ENCODE data around the gene CSRNP3. TPM values are rescaled to one million over a fixed set of nuclear protein-coding genes. Genes with fewer than 3 reads are reported as not detected.

The CSRNP3 gene
- total RNA-seq, 2 donors from 2014 or later, result not detected

DNA sequence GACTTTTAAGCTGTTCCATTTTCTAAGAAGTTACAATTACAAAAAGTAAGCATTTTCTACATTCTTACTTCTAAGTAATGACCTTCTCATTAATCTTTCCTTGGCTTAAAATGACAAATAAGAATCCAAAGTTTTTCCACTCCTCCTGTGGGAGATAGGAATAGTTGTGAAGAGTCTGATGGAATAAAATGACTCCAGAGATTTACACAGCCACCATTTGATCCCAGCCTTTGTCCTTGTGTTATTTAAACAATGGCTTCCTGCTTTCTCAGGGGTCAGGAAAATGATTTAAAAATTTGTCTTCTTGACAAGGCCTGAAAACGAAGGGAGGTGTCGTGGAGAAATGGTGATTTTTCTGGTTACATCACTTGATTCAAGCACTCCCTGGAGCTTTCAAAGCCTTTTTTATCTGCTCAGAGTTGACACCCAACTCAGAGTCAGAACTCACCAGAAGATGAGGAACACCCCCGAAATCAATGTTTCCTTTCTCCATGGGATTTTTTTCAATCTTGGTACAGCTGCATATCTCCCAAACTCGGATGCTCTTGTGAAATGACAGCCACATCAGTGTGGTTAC is 218.0 kb downstream of the CSRNP3 start:
- ATAC-seq, result no peak
- Mint-ChIP-seq H3K4me1 (ENCODE audit: low read depth in 2 of 2) (no peaks in the 10 kb centered on the region), H3K27me3 (peaks cover 3 to 7% of the 10 kb centered on the region in 2 donors)

DNA sequence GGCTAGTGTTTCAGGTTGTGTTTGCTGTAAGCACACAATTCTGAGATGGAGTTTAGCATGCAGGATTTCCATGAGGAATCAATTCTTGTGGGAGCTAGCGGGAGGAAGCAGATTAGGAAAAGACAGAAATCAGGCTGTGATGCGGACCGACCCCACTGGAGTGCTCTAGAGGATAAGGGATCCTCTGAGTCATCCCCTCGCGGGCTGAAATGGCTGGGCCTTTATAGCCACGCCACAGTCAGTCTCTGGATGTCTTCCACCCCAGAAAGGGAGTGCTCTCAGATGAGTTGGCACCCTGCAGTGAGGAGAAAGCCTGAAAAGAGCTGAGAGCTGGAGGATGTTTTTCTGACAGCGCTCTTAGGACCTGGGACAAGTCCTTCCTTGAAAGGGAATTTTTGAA is 222.1 kb downstream of the CSRNP3 start:
- Mint-ChIP-seq H3K9me3 (no peaks in the 10 kb centered on the region), H3K27me3 (peaks cover 6 to 7% of the 10 kb centered on the region in 2 donors), H3K4me3 (no peak overlapping the region), H3K36me3 (no peaks in the 10 kb centered on the region), H3K27ac (no peak overlapping the region), H3K4me1 (ENCODE audit: low read depth in 2 of 2) (no peaks in the 10 kb centered on the region)
- ATAC-seq (no peak), DNase-seq (ENCODE audit: low spot score) (no peak)

More for the DNA sequence above, 218.0 kb downstream of the CSRNP3 start:
- Mint-ChIP-seq H3K27ac (no peak overlapping the region), H3K36me3 (no peaks in the 10 kb centered on the region), H3K4me3 (no peak overlapping the region), H3K9me3 (no peaks in the 10 kb centered on the region)
- DNase-seq (ENCODE audit: low spot score), result no peak

DNA sequence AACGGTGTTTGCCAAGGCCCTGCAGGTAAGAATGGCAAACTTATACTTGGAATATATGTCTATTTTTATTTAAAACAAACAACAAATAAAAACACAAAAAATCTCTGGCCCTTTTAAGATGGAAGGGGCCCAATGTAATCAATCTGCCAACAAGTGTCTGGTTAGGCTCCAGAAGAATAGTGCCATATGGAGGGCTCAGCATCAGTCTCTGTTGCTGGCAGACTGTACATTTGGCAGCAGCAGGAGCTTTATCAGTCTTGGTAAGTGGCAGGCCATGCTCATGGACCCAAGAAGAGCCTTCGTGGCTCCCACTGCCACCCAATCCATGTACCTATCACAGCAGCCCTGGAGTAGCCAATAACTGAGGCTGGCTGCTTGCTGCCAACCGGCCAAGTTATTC is 223.4 kb downstream of the CSRNP3 start:
- Mint-ChIP-seq H3K36me3 (no peaks in the 10 kb centered on the region), H3K4me1 (ENCODE audit: low read depth in 2 of 2) (no peaks in the 10 kb centered on the region), H3K27me3 (peaks cover 5 to 17% of the 10 kb centered on the region in 2 donors), H3K27ac (no peak overlapping the region), H3K4me3 (no peak overlapping the region), H3K9me3 (no peaks in the 10 kb centered on the region)
- ATAC-seq (no peak), DNase-seq (ENCODE audit: low spot score) (no peak)

DNA sequence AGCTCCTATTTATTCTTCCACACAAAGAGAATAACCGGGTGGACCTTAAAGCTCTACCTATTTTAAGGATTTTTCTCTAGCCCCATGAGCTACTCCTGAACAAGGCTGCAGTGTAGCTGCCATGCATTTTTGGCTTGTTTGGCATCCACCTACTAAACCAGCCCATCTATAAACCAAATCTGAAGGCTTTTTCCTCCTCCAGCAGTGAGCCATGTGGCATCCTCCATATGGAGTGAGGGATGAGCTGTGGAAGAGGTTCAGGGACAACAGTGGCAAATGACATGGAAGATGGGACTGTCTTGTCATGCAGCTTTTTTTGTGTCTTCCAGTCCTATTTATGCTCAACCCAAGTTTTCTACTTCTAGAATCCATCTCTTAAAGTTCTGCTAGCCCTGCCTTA is 224.3 kb downstream of the CSRNP3 start:
- Mint-ChIP-seq H3K27me3 (peaks cover 5 to 17% of the 10 kb centered on the region in 2 donors), H3K4me3 (no peak overlapping the region), H3K36me3 (no peaks in the 10 kb centered on the region), H3K4me1 (ENCODE audit: low read depth in 2 of 2) (no peaks in the 10 kb centered on the region), H3K27ac (no peak overlapping the region), H3K9me3 (no peaks in the 10 kb centered on the region)
- ATAC-seq (no peak), DNase-seq (ENCODE audit: low spot score) (no peak)

DNA sequence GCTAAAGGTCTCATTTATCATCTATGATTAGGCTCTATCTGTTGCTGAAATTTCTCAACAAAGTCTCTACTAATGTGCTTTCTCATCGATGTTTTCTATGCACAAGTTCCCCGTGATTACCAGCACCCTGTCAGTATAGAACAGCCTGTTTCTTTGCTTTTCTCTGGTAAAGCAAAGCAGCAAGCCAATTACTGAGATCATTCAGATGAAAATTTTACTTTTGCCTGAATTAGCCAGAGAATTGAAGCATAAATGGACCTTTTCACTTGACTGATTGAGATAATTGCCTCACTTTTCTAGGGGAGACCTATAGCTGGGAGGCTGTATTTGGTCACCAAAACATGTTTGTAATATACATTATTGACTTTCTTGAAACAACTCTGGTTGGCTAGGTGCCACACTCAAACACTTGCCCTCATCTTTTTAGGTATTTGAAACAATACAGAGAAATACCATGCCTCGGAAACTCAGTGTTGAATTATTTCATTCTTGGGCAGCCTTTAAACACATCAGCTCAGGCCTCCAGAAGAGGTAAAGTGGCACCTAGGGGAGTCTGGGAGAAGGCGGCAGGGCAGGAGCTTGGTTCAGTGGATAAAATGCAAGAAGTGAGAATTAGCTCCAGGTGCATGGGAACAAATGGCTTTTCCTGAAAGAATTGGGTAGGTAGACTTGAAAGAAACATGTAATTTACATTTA is 228.4 kb downstream of the CSRNP3 start:
- no peaks in the 10 kb centered on the region for H3K4me1 Mint-ChIP-seq (ENCODE audit: low read depth in 2 of 2)
- ATAC-seq (no peak), DNase-seq (ENCODE audit: low spot score) (no peak)
- H3K9me3 Mint-ChIP-seq, result no peaks in the 10 kb centered on the region
- no peak overlapping the region for H3K4me3 Mint-ChIP-seq
- H3K27me3 Mint-ChIP-seq, result peaks cover 5 to 17% of the 10 kb centered on the region in 2 donors
- H3K36me3 Mint-ChIP-seq, result no peaks in the 10 kb centered on the region
- no peak overlapping the region for H3K27ac Mint-ChIP-seq

DNA sequence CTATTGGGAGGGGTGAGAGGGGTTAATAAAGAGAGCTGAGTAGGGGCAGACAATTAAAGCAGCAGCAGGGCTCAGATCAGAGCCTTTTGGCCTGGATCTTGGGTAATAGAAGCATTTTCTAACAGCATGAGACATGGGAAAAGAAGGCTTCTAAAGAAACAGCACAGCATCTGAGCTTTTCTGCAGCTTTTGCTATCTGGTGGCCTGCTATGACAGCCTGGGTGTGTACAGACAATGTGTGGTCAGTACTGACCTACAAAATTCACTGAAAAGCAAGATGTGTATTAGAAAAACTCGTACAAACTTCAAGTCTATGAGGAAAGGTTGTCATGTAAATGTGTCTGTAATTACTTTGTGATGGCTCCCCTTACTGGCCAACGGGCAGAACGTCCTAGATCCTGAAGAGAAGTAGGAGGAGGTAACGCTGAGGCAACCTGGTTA is 229.0 kb downstream of the CSRNP3 start:
- Mint-ChIP-seq H3K4me1 (ENCODE audit: low read depth in 2 of 2) (no peaks in the 10 kb centered on the region), H3K9me3 (no peaks in the 10 kb centered on the region), H3K27me3 (peaks cover 5 to 17% of the 10 kb centered on the region in 2 donors), H3K36me3 (no peaks in the 10 kb centered on the region), H3K4me3 (no peak overlapping the region), H3K27ac (no peak overlapping the region)
- DNase-seq (ENCODE audit: low spot score) (no peak), ATAC-seq (no peak)

DNA sequence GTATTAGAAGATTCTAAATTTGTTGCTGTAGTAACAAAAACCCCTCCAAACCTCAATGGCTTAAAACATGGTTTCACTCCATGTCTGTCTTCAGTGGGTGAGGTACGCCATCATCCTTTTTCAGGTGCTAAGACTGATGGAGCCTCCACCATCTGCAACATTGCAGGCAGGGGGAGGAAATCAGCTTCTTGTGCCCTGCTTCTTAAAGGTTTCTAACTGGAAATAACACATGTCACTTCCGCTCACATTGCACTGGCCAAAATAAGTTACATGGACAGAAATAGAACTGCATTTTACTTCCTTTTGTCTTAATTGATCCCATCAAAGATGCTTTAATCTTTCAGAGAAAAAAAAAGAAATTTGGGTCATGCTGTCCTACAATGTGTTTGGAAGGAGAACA is 230.4 kb downstream of the CSRNP3 start:
- DNase-seq (ENCODE audit: low spot score), result no peak
- Mint-ChIP-seq H3K27ac (no peak overlapping the region), H3K27me3 (peaks cover 5 to 17% of the 10 kb centered on the region in 2 donors), H3K4me3 (no peak overlapping the region), H3K9me3 (no peaks in the 10 kb centered on the region), H3K36me3 (no peaks in the 10 kb centered on the region), H3K4me1 (ENCODE audit: low read depth in 2 of 2) (no peaks in the 10 kb centered on the region)
- no peak for ATAC-seq

DNA sequence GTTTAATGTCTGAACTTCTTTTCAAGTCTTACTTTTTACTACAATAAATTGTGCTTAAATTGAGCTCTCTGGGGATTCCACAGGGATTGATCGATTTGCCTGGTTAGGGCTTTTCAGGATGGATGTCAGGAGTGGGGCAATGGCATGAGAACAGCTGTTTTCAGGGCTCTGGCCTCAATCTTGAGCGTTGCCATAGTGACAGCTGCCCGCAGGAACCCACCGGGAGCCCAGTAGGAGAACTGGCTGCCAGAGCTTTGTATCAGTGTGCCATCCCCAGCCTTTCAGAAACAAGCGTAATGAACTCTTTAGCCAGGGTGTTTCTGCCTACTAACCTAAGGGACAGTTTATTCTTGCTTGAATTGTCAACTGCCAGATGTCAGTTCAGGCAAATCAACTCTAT is 231.0 kb downstream of the CSRNP3 start:
- H3K9me3 Mint-ChIP-seq, result no peaks in the 10 kb centered on the region
- no peak overlapping the region for H3K27ac Mint-ChIP-seq
- H3K36me3 Mint-ChIP-seq, result no peaks in the 10 kb centered on the region
- ATAC-seq (no peak), DNase-seq (ENCODE audit: low spot score) (no peak)
- H3K27me3 Mint-ChIP-seq, result peaks cover 8 to 17% of the 10 kb centered on the region in 2 donors
- no peaks in the 10 kb centered on the region for H3K4me1 Mint-ChIP-seq (ENCODE audit: low read depth in 2 of 2)
- H3K4me3 Mint-ChIP-seq, result no peak overlapping the region

DNA sequence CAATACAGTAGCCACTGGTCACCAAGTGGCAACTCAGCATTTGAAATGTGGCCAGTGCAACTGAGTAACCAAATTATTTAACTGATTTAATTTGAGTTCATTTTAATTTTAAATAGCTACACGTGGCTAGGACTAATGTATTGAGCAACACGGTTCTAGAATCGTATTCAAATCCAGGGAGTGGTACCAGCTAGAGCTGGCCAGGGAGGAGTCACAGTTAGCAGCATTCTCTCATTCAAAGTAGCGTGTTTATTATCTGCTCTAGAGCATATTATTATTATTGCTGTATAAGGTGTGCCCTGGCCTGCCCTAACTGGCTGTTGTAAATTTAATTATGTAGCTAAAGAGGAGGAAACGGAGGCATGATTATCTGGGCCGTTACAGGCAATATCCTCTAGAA is 231.6 kb downstream of the CSRNP3 start:
- Mint-ChIP-seq H3K4me3 (no peak overlapping the region), H3K9me3 (no peaks in the 10 kb centered on the region)

DNA sequence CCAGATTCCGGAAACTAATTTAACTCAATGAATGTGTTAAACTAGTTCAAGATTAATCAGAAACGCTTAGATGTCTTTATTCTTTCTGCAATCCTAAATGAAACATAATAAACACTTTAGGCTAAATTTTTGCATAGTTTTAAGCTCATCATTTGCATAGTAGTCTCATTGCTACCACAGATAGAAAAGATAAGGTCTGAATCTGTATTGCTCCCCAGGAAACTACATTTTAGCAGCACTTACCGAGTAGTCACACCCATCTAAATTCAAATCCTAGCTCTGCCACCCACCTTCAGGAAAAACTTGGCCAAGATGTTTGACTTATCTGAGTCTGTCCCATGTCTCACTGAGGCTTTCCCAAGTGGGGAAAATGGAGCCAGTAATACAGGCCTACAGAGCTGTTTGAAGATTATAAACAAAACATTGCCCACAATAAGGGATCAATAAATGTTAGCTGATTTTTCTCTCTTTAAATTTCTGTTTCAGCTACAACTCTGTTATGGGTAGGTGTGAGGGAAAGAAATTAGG is 237.5 kb downstream of the CSRNP3 start:
- Mint-ChIP-seq H3K4me1 (ENCODE audit: low read depth in 2 of 2) (no peaks in the 10 kb centered on the region), H3K27me3 (peaks cover 6% of the 10 kb centered on the region in 2 donors), H3K9me3 (peaks cover 5% of the 10 kb centered on the region), H3K4me3 (no peak overlapping the region), H3K27ac (no peak overlapping the region), H3K36me3 (no peaks in the 10 kb centered on the region)
- ATAC-seq (no peak), DNase-seq (ENCODE audit: low spot score) (no peak)

More for the DNA sequence above, 231.6 kb downstream of the CSRNP3 start:
- peaks cover 9 to 16% of the 10 kb centered on the region in 2 donors for H3K27me3 Mint-ChIP-seq
- no peaks in the 10 kb centered on the region for H3K4me1 Mint-ChIP-seq (ENCODE audit: low read depth in 2 of 2)
- H3K36me3 Mint-ChIP-seq, result no peaks in the 10 kb centered on the region
- H3K27ac Mint-ChIP-seq, result no peak overlapping the region
- ATAC-seq, result no peak
- no peak for DNase-seq (ENCODE audit: low spot score)

DNA sequence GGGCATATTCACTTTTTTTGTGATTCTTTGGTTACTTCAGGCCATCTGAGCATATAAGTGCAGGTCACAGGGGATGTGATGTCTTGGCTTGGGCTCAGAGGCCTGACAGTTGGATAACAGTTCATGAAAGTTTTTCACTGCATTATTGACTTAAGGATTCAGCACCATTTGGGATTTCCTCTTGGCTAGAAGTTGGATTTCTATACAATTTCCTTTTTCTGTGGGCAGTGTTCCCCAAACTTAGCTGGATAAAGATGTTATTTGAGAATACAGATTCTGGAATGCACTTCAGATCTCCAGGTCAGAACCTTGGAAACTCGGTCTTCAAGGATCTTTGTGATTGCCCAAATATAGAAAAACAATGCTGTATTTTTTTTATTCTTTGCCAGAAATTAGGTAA is 246.6 kb downstream of the CSRNP3 start:
- Mint-ChIP-seq H3K36me3 (no peaks in the 10 kb centered on the region), H3K27ac (no peak overlapping the region), H3K27me3 (peaks cover 11 to 16% of the 10 kb centered on the region in 2 donors), H3K9me3 (no peaks in the 10 kb centered on the region), H3K4me1 (ENCODE audit: low read depth in 2 of 2) (no peaks in the 10 kb centered on the region), H3K4me3 (no peak overlapping the region)
- ATAC-seq (no peak), DNase-seq (ENCODE audit: low spot score) (no peak)

DNA sequence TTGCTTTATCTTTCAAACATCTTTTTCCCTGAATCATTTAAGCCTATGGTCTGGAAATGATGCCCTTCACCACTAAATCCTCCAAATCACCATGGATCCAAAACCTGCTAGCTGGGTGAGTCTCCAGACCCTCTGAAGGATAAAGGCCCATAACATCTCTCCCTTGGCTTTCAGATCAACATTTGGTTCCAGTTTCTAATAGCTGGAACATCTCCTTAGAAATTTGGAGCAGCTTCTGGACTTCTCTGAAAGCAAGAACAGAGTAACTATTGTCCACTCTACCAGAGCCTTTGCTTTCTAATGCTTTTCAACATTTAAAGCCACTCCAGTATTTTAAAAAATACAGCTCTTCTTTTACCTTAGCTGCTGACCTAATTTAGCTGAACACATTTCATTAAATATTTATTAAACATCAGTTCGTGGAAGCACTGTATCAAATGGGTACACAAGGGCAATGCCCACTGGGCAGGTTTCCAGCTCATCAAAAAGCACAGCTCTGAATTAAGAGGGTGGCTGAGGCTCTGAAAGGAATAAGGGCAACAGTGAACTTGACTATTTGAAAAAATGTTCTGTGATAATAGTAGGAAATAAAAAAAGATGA is 249.2 kb downstream of the CSRNP3 start:
- peaks cover 12 to 25% of the 10 kb centered on the region in 2 donors for H3K27me3 Mint-ChIP-seq
- DNase-seq (ENCODE audit: low spot score), result no peak
- H3K36me3 Mint-ChIP-seq, result no peaks in the 10 kb centered on the region
- no peaks in the 10 kb centered on the region for H3K4me1 Mint-ChIP-seq (ENCODE audit: low read depth in 2 of 2)
- no peak overlapping the region for H3K4me3 Mint-ChIP-seq
- no peak for ATAC-seq
- no peak overlapping the region for H3K27ac Mint-ChIP-seq
- H3K9me3 Mint-ChIP-seq, result no peaks in the 10 kb centered on the region

DNA sequence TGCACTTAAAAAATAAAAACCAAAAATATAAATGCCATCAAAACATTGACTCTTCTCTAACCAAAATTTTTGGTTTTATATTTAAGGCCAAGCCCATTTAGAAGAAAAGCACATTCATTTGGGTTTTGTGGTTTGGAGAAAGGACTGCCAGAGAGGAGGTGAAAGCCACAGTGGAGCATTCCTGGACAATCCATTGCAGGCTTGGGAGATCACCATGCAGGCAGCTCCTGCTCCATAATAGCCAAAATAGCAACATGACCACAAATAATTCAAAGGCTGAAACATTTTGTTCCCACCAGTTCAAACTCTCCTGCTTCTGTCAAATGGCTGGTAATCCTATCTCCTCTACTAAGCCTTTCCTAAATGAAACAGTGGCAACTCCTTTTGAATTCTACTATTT is 251.0 kb downstream of the CSRNP3 start:
- Mint-ChIP-seq H3K9me3 (no peaks in the 10 kb centered on the region), H3K27me3 (peaks cover 13 to 27% of the 10 kb centered on the region in 2 donors), H3K4me1 (ENCODE audit: low read depth in 2 of 2) (no peaks in the 10 kb centered on the region), H3K36me3 (no peaks in the 10 kb centered on the region), H3K4me3 (no peak overlapping the region), H3K27ac (no peak overlapping the region)
- ATAC-seq (no peak), DNase-seq (ENCODE audit: low spot score) (no peak)

DNA sequence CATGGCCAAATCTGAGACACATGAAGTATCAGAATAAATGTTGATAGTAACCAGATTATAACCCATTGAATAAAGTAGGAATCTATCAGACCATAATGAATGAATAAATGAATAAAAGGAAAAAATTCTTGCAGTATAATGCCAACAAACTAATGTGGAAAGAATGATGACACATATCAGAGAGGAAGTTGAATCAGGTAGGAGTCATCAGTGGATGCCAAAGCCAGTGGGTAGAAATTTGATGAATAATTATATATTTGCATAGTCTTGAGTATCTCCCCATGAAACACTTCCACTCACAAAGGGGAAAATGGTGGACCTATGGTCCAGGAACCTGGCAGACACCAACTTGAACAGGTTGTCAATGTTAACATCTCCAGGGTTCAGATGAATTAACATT is 255.9 kb downstream of the CSRNP3 start:
- no peaks in the 10 kb centered on the region for H3K36me3 Mint-ChIP-seq
- H3K27me3 Mint-ChIP-seq, result peaks cover 5 to 15% of the 10 kb centered on the region in 2 donors
- no peak overlapping the region for H3K4me3 Mint-ChIP-seq
- no peak for DNase-seq (ENCODE audit: low spot score)
- no peaks in the 10 kb centered on the region for H3K4me1 Mint-ChIP-seq (ENCODE audit: low read depth in 2 of 2)
- H3K9me3 Mint-ChIP-seq, result no peaks in the 10 kb centered on the region
- ATAC-seq, result no peak
- no peak overlapping the region for H3K27ac Mint-ChIP-seq

All from natural killer cell treated with Interleukin-12 subunit alpha and Interleukin-12 subunit beta and Interleukin-15 and Interleukin-18, amount 100 ng/mL, for 72 hours (primary cell).